ENCODE results near the gene BEND3.

GRCh38 chr6:107057679-107058078, 57.6 kb downstream of the BEND3 start:
- TF ChIP-seq POLR2A (IDR thresholded peaks at IDR 0.05; ENCODE audit: extremely low read depth, insufficient read length) = no peak
- no peak for TF ChIP-seq CTCF (IDR thresholded peaks at IDR 0.05; ENCODE audit: low read depth, low read length)
